T1000 (cell line): ENCODE data around the gene CTDP1.

Source experiments
- DNase-seq: peaks from one replicate; lab custom pipeline; 2025; ENCODE audit warnings: mixed read lengths; lab: John Stamatoyannopoulos, UW

CTDP1 gene

DNA sequence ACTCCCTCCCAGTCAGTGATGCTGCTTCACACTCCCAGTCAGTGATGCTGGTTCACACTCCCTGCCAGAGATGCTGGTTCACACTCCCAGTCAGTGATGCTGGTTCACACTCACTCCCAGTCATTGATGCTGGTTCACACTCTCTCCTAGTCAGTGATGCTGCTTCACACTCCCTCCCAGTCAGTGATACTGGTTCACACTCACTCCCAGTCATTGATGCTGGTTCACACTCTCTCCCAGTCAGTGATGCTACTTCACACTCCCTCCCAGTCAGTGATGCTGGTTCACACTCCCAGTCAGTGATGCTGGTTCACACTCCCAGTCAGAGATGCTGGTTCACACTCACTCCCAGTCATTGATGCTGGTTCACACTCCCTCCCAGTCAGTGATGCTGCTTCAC lies 83.8 kb downstream of the CTDP1 start:
- no peak for DNase-seq

DNA sequence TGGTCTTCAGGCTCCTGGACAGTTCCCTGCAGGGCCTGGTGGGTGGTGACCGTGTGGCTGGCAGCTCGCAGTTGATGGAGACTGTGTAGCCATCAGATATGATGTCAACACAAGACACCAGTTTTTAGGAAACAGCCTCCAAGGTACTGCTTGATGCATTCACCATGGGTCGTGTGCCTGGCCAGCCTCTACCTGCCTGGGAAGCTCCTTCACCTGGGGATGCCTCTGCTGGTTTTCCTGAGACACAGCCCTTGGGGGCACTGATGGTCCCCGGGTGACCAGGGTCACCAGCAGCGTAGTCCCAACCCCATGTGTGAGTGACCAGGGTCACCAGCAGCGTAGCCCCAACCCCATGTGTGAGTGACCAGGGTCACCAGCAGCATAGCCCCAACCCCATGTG lies 84.5 kb downstream of the CTDP1 start:
- no peak for DNase-seq

DNA sequence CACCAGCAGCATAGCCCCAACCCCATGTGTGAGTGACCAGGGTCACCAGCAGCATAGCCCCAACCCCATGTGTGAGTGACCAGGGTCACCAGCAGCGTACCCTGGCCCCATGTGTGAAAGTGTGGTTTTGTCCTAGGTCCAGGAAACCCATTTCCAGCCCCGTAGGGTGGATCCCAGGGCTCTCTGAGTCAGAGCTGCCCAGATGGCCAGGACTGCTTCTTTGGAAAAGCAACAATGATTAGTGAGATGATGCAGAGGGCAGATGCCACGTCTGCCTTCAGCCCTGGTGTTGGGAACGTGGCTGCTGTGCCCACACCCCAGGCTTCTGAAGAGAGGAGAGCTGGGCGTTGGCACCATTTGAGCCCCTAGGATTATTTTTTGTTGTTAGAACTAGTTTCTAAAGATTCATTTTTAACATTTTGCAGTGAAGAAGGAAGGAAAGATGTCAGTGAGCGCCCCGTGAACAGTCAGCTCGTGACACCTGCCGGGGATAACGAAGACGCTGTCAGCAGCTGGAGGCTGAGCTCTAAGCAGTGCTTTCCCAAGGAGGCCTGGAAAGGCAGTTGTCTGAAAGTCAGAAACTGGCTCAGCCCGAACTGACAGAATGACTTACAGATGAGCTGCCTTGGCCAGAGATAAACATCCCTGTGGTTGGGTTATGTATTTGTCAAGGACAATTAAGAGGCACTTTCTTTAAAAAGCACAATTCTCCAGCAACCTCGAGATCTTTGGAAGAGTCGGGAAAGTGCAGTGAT lies 86.1 kb downstream of the CTDP1 start:
- DNase-seq: no peak

DNA sequence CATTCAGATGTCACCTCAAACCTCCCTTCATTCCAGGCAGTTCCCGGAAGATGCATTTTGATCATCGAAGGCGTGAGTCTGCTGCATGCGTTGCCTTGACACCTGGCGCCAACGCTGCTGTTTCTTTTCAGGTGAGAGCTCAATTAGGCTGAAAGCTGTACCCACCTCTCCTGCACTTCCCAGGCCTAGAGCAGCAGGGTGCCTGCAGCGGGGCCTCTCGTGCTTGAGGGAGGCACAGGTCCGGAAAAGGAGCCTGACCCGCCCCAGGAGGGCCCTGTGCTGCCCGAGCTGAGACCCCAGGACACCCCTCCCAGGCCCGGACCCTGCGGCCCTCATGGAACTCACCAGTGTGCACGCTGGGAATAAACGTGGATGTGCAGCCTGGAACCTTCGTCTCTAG lies 86.7 kb downstream of the CTDP1 start:
- no peak for DNase-seq

DNA sequence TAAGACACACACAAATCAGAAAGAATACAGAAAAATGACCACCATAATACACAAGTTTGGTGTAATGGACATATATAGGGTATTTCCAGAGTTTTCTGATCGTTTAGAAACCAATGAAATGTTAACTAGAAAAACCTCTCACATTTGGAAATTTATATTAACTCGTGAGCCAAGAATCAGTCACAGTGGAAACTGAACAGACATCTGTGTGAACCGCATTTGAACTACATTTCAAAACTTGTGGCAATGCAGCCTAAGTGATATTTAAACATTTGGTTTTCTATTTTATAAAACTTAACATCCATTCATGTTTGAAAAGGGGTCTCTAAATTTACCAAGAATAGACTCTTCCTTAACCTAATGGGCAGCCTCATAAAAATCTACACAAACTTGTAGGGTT lies 89.1 kb downstream of the CTDP1 start:
- DNase-seq: no peak

DNA sequence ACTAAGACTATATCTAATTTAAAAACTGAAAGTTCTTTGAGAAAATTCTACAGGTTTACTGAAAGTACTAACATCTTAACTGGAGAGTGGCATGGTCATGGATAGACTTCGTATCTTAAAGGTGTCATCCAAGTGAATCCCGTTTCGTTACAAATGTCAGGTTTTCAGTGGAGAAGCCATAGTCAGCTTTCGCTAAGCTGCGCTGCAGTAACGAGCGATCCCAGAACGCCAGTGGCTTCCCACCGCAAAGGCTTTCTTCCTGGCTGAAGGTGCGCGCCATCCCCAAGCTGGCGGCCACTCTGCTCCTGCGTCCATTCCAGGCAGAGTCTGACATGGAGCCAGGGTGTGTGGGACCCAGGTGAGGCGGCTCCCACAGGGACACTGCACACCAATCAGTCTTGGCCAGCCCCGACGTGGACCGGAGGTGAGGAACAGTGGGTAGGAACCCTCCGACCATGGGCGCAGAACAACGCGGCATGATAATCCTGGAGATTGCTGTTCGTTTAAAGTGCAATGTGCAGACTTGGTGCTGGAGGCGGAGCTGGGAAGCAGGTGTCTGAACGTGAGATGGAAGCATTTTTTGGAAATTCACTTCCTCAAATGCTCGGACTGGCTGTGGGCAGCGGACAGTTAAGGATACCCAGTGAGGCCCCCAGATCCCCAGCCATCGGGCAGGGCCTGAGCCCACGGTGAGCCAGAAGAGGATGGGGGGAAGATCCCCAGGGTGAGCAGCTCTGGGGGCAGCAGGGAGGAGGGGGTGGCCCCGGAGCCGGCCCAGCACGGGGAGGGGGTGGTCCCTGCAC lies 90.3 kb downstream of the CTDP1 start:
- DNase-seq: no peak

DNA sequence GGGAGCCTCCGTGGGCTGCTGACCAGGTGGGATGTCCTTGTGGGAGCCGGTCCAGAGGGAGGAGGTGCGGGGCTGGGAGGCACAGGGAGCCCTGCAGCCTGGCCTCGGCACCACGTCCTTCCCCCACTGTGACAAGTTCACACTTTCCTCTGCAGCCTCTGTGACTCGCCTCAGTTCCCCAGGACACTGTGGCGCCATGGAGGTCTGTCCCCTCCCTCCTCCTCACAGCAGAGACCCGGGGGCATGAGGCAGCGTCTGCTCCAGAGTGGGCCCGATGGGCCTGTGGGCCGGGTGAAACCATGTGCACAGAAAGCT lies 90.9 kb downstream of the CTDP1 start:
- no peak for DNase-seq

DNA sequence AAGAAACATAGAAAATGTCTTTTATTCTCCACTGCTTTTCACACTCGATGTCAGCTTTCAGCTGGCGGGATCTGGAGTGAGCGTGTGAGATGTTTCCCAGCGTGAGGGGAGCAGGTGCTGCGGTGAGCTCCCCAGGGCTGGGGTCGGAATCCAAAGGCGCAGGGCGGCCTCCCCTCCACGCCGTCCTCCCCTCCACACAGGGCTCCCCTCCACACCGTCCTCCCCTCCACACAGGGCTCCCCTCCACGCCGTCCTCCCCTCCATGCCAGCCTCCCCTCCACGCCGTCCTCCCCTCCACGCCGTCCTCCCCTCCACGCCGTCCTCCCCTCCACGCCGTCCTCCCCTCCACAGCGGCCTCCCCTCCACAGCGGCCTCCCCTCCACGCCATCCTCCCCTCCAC lies 91.2 kb downstream of the CTDP1 start:
- no peak for DNase-seq

DNA sequence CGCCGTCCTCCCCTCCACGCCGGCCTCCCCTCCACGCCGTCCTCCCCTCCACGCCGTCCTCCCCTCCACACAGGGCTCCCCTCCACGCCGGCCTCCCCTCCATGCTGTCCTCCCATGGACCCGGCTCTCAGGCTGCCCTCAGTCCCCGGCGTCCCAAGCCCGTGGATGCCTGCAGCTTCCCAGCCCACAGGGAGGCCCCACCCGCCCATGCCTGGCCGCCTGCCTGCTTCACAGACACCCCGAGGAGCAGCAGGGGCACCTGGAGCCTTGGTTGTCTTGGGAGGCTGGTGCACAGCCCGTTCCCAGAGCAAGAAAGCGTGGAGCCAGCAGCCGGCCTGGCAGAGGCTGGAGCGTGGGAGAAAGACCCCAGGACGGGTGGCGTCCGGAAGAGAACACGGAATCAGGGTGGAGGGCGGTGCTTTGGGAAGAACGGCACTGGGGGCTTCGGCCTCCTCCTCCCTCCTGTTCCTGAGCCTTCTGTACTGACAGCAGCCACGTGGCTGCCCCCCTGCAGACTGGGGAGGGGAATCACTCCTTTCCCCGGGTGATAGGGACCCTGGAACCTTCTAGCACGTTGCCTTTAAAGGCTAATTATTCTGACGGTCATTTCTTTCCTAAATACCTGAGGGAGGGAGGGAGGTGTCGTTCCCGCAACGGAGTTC lies 92.0 kb downstream of the CTDP1 start:
- no peak for DNase-seq

DNA sequence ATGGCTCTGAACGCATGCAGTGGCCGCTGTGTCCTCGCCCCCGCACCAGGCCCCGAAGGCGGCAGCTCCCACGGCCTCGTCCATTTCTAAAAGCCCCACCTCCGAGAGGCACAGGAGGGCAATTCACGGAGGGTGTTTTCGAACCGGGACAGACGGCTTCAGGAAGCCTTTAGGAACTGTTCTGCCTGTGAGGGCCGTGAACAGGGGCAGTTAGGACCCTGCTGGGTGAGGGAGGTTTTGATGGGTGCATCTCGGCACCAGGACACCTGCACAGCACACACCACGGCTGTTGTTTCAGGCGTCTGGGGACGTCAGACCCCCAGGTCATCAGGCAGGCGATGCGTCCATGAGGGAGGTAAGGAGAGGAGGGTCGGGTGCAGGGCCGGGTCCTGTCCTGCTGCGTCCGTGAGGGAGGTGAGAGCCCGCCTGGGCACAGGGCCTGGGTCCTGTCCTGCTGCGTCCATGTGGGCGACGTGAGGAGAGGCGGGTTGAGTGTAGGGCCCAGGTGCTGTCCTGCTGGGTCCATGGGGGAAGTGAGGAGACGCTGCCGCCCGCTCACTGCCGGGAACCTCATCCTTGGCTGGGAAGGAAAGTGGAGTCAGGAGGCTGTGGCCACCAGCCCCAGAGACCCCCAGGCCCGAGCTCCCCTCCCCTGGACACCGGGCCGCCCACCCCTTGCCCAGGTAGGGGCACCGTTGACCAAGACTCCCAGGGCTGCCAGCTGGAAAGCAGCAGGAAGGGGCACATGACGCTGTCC lies 92.7 kb downstream of the CTDP1 start:
- DNase-seq: no peak

DNA sequence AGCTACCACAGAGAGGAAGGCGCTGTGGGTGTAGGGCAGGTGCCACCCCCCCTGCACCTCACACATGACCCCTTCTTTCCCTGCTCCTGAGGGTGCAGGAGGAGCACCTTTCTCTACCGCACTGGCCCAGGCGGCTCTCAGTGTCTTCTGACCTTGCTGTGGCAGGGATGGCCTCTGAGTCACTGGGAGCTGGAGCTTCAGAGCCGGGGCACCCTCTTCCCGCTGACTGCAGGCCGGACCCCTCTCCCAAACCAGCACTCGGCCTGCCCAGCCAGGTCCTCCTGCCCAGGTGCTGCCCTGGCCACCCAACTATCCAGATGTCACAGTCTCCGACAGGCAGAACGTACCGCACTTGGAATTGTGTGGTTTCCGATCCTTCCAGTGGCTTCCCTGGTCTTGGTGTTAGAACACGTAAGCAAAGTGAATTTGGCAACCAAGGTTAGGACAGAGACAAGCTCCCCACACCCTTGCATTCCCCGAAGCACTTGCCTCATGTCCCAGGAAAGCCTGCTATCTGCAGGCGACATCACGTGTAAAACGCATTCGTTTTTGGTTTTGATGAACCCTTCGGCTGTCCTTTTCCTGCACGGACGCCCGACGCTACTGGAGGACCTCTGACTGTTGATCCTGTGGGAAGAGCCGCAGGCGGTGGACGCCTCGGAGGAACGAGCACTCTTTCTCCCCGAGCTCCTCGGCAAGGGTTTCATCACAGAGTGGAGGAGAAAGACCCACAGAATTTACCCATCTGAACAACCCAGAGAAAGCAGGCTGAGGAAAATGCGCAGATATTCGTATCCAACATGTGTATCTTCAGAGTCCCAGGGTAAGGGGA lies 93.5 kb downstream of the CTDP1 start:
- DNase-seq: no peak

DNA sequence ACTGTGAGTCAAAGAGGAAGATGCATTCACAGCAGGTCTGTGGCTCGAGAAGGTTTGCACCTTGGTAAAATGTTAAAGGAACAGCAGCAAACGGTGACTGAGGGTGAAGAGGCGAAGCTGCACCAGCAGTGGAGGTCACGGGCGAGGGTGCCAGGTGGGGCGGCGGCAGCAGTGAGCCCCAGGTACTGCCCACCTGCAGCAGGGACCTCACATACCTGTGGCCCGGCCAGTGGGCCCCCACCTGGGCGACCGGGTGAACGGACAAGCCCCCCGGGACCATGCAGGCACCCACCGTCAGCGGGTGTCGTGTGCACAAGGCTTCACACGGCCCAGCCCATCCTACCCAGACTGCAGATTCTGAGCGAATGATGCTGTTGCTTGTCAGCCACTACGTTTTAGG lies 94.5 kb downstream of the CTDP1 start:
- no peak for DNase-seq

DNA sequence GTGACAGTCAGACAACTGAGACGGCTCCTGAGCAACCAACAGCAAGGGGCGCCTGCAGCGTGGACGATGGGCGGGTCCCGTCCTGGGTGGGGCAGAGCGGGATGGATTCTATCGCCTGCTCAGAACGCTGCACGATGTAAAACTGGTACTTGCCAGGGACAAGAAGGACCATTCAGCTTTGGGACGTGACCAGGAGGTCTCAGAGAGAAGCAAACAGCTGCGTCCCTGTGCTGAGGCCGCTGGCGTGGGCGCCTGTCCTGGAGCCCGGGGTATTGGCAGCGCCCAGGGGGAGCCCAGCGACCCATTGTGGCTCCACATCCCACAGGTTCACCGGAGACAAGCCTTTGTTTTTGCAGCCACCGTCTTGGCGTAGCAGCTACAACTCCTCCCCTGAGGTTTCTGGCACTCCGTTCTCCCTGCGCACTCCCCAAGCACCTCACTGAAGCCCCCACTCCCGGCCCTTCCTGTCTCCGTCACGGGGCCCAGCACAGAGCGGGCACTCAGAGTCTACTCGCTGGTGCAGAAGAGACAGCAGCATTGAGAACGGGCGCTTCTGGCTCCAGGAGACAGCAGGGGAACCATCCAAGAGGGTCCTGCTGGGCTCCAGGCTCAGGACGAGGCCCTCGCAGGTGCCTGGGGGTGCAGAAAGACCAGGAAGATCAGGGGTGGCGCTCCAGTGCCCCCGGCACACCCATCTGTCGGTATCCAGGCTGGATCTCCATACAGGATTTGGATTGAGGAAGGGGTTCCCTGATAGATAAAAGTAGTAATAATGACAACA lies 96.0 kb downstream of the CTDP1 start:
- no peak for DNase-seq

DNA sequence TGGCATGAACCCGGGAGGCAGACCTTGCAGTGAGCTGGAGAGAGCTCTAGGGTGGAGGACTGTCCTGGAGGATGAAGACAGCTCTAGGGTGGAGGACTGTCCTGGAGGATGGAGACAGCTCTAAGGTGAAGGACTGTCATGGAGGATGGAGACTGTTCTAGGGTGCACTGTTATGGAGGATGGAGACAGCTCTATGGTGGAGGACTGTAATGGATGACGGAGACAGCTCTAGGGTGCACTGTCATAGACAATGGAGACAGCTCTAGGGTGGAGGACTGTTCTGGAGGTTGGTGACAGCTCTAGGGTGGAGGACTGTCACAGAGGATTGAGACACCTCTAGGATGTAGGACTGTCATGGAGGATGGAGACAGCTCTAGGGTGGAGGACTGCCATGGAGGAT lies 97.1 kb downstream of the CTDP1 start:
- no peak for DNase-seq

DNA sequence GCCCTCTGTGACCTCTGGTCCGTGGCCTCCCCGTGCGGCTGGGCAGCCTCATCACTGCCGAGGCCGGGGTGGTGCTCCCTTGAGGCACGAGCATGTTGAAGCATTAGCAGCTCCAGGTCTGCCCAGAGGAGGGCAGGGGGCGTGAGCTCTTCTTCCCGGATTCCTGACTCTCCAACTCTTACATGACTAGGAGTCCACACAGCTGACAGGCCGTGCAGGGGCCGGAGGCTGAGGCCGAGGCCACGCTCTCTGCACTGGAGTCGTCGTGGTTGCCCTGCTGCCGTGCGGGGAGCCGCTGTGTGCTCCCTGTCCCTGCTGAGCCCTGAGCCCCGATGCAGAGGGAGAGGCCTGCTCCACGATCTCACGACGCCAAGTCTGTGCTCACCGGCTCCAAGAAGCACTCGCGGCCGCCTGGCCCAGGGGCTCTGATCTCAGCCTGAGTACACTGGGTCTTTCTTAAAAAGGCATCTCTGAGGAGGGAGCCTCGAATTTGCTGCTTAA lies 98.7 kb downstream of the CTDP1 start:
- no peak for DNase-seq

DNA sequence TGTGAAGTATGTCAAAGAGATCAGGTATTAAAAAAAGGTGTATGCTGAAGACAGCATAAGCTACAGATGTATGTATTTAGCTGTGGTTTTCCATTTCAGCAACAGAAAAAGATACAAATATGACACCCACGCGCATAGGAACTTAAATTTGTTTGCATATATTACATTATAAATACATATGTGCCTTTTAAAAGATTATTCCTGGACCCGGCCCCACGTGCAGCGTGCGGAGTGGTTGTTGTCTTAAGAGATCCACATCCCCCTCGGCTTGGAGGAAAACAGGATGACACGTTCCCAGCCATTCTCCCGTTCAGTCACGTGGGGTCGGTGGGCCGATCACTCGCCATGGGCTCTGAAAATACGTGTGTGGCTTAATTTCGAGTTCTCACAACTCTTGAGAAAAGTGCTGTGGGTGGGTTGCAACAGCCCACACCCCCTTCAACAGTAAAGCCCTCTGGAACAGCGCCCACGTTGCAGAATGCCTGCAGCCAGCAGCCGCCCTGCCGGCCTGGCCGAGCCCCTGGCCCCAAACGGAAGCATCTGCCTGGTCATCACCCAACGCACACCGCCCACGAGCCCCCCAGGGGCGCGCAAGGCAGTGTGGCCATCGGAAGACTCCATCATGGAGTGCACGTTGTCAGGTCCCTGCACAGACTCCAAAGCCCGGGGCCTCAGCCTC lies 99.6 kb downstream of the CTDP1 start:
- no peak for DNase-seq

DNA sequence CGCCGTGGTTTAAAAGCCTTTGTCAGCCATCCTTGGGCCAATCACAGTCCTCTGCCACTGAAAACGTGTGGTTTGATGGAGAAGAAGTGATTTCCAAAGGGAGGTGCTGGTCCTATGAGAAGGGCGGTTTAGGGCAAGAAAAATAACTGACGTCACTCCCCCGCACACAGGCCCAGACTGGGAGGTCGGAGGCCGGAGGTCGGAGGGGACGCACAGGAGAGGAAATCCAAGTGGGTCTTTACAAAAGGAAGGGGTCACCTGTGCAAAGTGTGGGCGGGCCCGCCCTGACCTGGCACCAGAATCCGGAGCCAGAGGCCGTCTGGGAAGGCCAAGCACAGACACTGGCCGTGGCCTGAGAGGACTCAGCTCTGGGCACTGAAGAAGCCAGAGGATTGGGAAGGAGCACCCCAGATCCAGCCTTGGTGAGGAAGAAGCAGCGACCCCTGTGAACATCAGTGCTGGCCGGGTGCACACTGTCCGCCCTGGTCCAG lies 100.1 kb downstream of the CTDP1 start:
- no peak for DNase-seq

DNA sequence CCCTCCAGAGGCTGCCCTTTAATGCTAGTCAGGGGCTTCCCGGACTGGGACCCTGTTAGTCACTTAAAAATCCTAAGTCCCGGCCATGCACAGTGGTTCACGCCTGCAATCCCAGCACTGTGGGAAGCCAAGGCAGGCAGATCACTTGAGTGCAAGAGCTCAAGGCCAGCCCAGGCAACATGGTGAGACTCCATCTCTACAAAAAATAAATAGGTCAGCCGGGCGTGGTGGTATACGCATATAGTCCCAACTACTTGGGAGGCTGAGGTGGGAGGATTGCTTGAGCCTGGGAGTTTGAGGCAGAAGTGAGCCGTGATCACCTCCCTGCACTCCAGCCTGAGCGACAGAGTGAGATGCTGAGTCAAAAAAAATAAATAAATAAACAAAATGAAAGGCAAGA lies 100.9 kb downstream of the CTDP1 start:
- DNase-seq: no peak

DNA sequence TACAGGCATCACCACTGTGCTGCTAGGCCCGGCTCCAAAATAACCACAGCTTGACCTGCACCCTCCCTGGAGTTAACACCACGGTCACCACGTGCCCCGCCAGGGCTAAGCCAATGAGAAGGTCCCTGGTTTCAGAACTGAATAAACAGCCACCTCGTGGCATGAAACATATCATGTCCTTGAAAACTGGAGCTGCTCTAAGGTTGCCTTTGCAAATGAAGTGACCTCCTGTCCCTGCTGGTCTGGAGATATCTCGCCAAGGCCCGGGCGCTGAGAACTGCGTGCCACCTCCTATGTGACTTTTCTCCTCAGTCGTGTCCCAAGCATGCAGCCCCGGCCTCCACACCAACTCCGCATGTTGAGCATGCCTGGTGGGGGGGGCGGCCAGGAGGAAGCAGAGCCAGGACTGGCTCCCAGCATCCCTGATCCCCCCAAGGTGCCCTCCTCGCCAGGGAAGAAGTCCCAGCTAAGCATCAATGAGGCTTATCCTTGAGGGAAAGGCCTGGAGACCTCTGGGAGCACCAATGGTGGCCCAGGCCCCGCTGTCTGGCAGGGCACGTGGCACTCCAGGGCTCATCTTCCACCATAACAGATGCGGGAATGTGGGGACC lies 101.8 kb downstream of the CTDP1 start:
- DNase-seq: no peak
